Gastrocnemius medialis (tissue), 4 donors: Measurements from ENCODE around the gene SPTLC3. TPM values are rescaled to one million over a fixed set of nuclear protein-coding genes. Genes with fewer than 3 reads are reported as not detected.

ENCODE experiments used
- ATAC-seq, 2 donors: fragments of 150-250 bp; one replicate each; pipeline ENCODE4 v1.9.1; 2016
- DNase-seq, 2 donors: peaks; one replicate each; pipeline ENCODE4 v3.0.0-alpha.2; 2019
- H3K27ac ChIP-seq, 4 donors: fragments of 200-600 bp; sonication (generic); 1 replicate in 1 of 4; 2 replicates in 3 of 4; pipeline ENCODE4 v1.5.1; 2016 to 2018; ENCODE audit warnings: mild to moderate bottlenecking in 2 of 4, moderate library complexity in 1 of 4
- H3K27me3 ChIP-seq, 3 donors: fragments of 200-600 bp; sonication (generic) in 2 of 3; 1 replicate in 1 of 3; 2 replicates in 2 of 3; pipeline versions ENCODE4 v1.5.1 to v1.6.0; 2016 to 2019; ENCODE audit warnings: mild to moderate bottlenecking in 1 of 3, moderate library complexity in 1 of 3
- H3K36me3 ChIP-seq, 2 donors: fragments of 200-600 bp; sonication (generic) in 1 of 2; one replicate each; pipeline ENCODE4 v1.5.1; 2017 to 2018
- H3K4me1 ChIP-seq, 2 donors: fragments of 200-600 bp; sonication (generic) in 1 of 2; one replicate each; pipeline ENCODE4 v1.5.1; 2016 to 2017; ENCODE audit warnings: mild to moderate bottlenecking in 2 of 2
- H3K4me3 ChIP-seq, 4 donors: fragments of 200-600 bp; sonication (generic) in 3 of 4; 1 replicate in 1 of 4; 2 replicates in 3 of 4; pipeline ENCODE4 v1.5.1; 2016 to 2019; ENCODE audit warnings: mild to moderate bottlenecking in 2 of 4
- H3K9me3 ChIP-seq, 3 donors: fragments of 200-600 bp; sonication (generic) in 2 of 3; 1 replicate in 1 of 3; 2 replicates in 2 of 3; pipeline ENCODE4 v1.5.1; 2016 to 2019
- CTCF ChIP-seq, 5 experiments: fragments of 450-650 bp in 3 of 5; fragments of 200-600 bp in 2 of 5; sonication (generic) in 2 of 5; IDR thresholded peaks in 4 of 5; conservative IDR thresholded peaks in 1 of 5; 1 replicate in 4 of 5; 2 replicates in 1 of 5; pipeline ENCODE4 v1.5.1; 2016 to 2019; ENCODE audit warnings: antibody characterized with exemption in 5 of 5, mild to moderate bottlenecking in 3 of 5, moderate library complexity in 3 of 5
- POLR2A ChIP-seq, 2 donors: fragments of 450-650 bp; IDR thresholded peaks; one replicate each; pipeline ENCODE4 v1.6.1; 2017; ENCODE audit warnings: antibody characterized with exemption in 2 of 2, mild to moderate bottlenecking in 2 of 2, moderate library complexity in 2 of 2
- in situ Hi-C, 4 donors: fragments of 200-750 bp; cut with MboI; loops; one replicate each; pipeline versions ENCODE4 v1.15.0 to v1.8.0; 2017; ENCODE audit warnings: low sequenced_read_pairs in 4 of 4
- intact Hi-C: fragments of 100-400 bp; cut with DNase I; formaldehyde crosslinking; loops from one replicate; pipeline ENCODE4 v1.15.1; 2023; ENCODE audit warnings: low total_unique reads
- total RNA-seq, 4 donors: library from RNA; depleted of rRNA; stranded (reverse); fragments of >200 nt; gene quantifications; one replicate each; pipeline versions ENCODE4 v1.1.0 to v1.2.3, GENCODE V29; 2016

Gene SPTLC3
- total RNA-seq, 4 donors from 2014 or later = 0.46 to 2.4 (median 1.2) TPM

GRCh38 chr20:13140201-13140600, 131.4 kb downstream of the SPTLC3 start:
- H3K27me3 ChIP-seq = no peaks in the 10 kb centered on the region
- H3K27ac ChIP-seq = no peak overlapping the region
- ATAC-seq (no peak), DNase-seq (no peak)
- no peaks in the 10 kb centered on the region for H3K36me3 ChIP-seq
- in situ Hi-C loops = loop anchor here in 1 of 4 donors (25.0 kb wide), 1 partner anchor 397 kb away; no protein-coding TSS in a partner anchor
- TF ChIP-seq POLR2A (IDR thresholded peaks at IDR 0.05) (no peak), CTCF (IDR thresholded peaks at IDR 0.05 in 4 of 5, conservative IDR thresholded peaks at IDR 0.05 in 1 of 5) (no peak)
- H3K4me3 ChIP-seq = no peak overlapping the region
- H3K9me3 ChIP-seq = no peaks in the 10 kb centered on the region
- H3K4me1 ChIP-seq = peaks cover 0 to 12% of the 10 kb centered on the region in 2 donors
- intact Hi-C loops = no loop called here

- peaks cover 0 to 12% of the 10 kb centered on the region in 2 donors for H3K4me1 ChIP-seq
- H3K4me3 ChIP-seq = no peak overlapping the region
- H3K27me3 ChIP-seq = no peaks in the 10 kb centered on the region
- no peak for TF ChIP-seq POLR2A (IDR thresholded peaks at IDR 0.05)
- TF ChIP-seq CTCF (IDR thresholded peaks at IDR 0.05 in 4 of 5, conservative IDR thresholded peaks at IDR 0.05 in 1 of 5) = no peak
- ATAC-seq (no peak), DNase-seq (no peak)
- H3K36me3 ChIP-seq = no peaks in the 10 kb centered on the region
- intact Hi-C loops (no loop called here), in situ Hi-C loops (loop anchor here in 1 of 4 donors (25.0 kb wide), 1 partner anchor 397 kb away; no protein-coding TSS in a partner anchor)
- no peaks in the 10 kb centered on the region for H3K9me3 ChIP-seq
- H3K27ac ChIP-seq = no peak overlapping the region
Observed at GRCh38 chr20:13140775-13141174, 132.0 kb downstream of the SPTLC3 start.

- DNase-seq (no peak), ATAC-seq (no peak)
- TF ChIP-seq POLR2A (IDR thresholded peaks at IDR 0.05) (no peak), CTCF (IDR thresholded peaks at IDR 0.05 in 4 of 5, conservative IDR thresholded peaks at IDR 0.05 in 1 of 5) (no peak)
- H3K9me3 ChIP-seq = no peaks in the 10 kb centered on the region
- no peaks in the 10 kb centered on the region for H3K27me3 ChIP-seq
- H3K4me1 ChIP-seq = peaks cover 4 to 18% of the 10 kb centered on the region in 2 donors
- no peaks in the 10 kb centered on the region for H3K36me3 ChIP-seq
- H3K4me3 ChIP-seq = no peak overlapping the region
- intact Hi-C loops (no loop called here), in situ Hi-C loops (loop anchor here in 1 of 4 donors (25.0 kb wide), 1 partner anchor 396 kb away; no protein-coding TSS in a partner anchor)
- no peak overlapping the region for H3K27ac ChIP-seq
Observed at GRCh38 chr20:13141546-13141945, 132.8 kb downstream of the SPTLC3 start.

GRCh38 chr20:13142143-13142542, 133.4 kb downstream of the SPTLC3 start:
- Histone ChIP-seq H3K9me3 (no peaks in the 10 kb centered on the region), H3K4me1 (peaks cover 9 to 23% of the 10 kb centered on the region in 2 donors), H3K36me3 (no peaks in the 10 kb centered on the region), H3K27ac (no peak overlapping the region), H3K4me3 (no peak overlapping the region), H3K27me3 (no peaks in the 10 kb centered on the region)
- intact Hi-C loops (no loop called here), in situ Hi-C loops (loop anchor here in 1 of 4 donors (25.0 kb wide), 1 partner anchor 395 kb away; no protein-coding TSS in a partner anchor)
- ATAC-seq (no peak), DNase-seq (no peak)
- TF ChIP-seq POLR2A (IDR thresholded peaks at IDR 0.05) = no peak
- no peak for TF ChIP-seq CTCF (IDR thresholded peaks at IDR 0.05 in 4 of 5, conservative IDR thresholded peaks at IDR 0.05 in 1 of 5)
